ENCODE measurements around the gene CRB2.

CRB2 gene

GRCh38 chr9:123335193-123335985 lies 20.6 kb upstream of the CRB2 start:
- Mint-ChIP-seq H3K9me3 (no peaks in the 10 kb centered on the region), H3K36me3 (ENCODE audit: insufficient read depth) (peaks cover 7% of the 10 kb centered on the region), H3K4me3 (no peak overlapping the region), H3K27ac (ENCODE audit: low read depth) (no peak overlapping the region), H3K4me1 (peaks cover 22% of the 10 kb centered on the region), H3K27me3 (no peaks in the 10 kb centered on the region)
- no peak for ATAC-seq (replicated peaks; ENCODE audit: extremely low read depth, poor library complexity, severe bottlenecking)
- no peak for DNase-seq (ENCODE audit: low spot score in 2 of 2)

GRCh38 chr9:123335986-123336329 lies 20.0 kb upstream of the CRB2 start:
- Mint-ChIP-seq H3K27ac (ENCODE audit: low read depth) (no peak overlapping the region), H3K4me1 (peaks cover 28% of the 10 kb centered on the region), H3K4me3 (no peak overlapping the region), H3K9me3 (no peaks in the 10 kb centered on the region), H3K36me3 (ENCODE audit: insufficient read depth) (peaks cover 7% of the 10 kb centered on the region), H3K27me3 (no peaks in the 10 kb centered on the region)
- DNase-seq (ENCODE audit: low spot score in 2 of 2), result no peak
- ATAC-seq (replicated peaks; ENCODE audit: extremely low read depth, poor library complexity, severe bottlenecking), result no peak

- ATAC-seq (replicated peaks; ENCODE audit: extremely low read depth, poor library complexity, severe bottlenecking), result no peak
- no peaks in the 10 kb centered on the region for H3K9me3 Mint-ChIP-seq
- peaks cover 31% of the 10 kb centered on the region for H3K4me1 Mint-ChIP-seq
- H3K27ac Mint-ChIP-seq (ENCODE audit: low read depth), result no peak overlapping the region
- H3K27me3 Mint-ChIP-seq, result no peaks in the 10 kb centered on the region
- no peak for DNase-seq (ENCODE audit: low spot score in 2 of 2)
- H3K36me3 Mint-ChIP-seq (ENCODE audit: insufficient read depth), result peaks cover 7% of the 10 kb centered on the region
- H3K4me3 Mint-ChIP-seq, result no peak overlapping the region
Measured at GRCh38 chr9:123336449-123336848, 19.5 kb upstream of the CRB2 start.

GRCh38 chr9:123336959-123337358 lies 19.0 kb upstream of the CRB2 start:
- Mint-ChIP-seq H3K4me1 (peaks cover 31% of the 10 kb centered on the region), H3K4me3 (no peak overlapping the region), H3K27ac (ENCODE audit: low read depth) (no peak overlapping the region), H3K27me3 (no peaks in the 10 kb centered on the region), H3K36me3 (ENCODE audit: insufficient read depth) (peaks cover 7% of the 10 kb centered on the region), H3K9me3 (no peaks in the 10 kb centered on the region)
- no peak for ATAC-seq (replicated peaks; ENCODE audit: extremely low read depth, poor library complexity, severe bottlenecking)
- no peak for DNase-seq (ENCODE audit: low spot score in 2 of 2)

GRCh38 chr9:123337971-123338370 lies 18.0 kb upstream of the CRB2 start:
- no peaks in the 10 kb centered on the region for H3K9me3 Mint-ChIP-seq
- no peak for DNase-seq (ENCODE audit: low spot score in 2 of 2)
- H3K27ac Mint-ChIP-seq (ENCODE audit: low read depth), result no peak overlapping the region
- ATAC-seq (replicated peaks; ENCODE audit: extremely low read depth, poor library complexity, severe bottlenecking), result no peak
- peaks cover 31% of the 10 kb centered on the region for H3K4me1 Mint-ChIP-seq
- peak overlapping the region; percentile 83 for H3K4me3 Mint-ChIP-seq
- H3K27me3 Mint-ChIP-seq, result no peaks in the 10 kb centered on the region
- H3K36me3 Mint-ChIP-seq (ENCODE audit: insufficient read depth), result peaks cover 7% of the 10 kb centered on the region

- H3K4me3 Mint-ChIP-seq, result peak overlapping the region; percentile 83
- H3K27me3 Mint-ChIP-seq, result no peaks in the 10 kb centered on the region
- H3K36me3 Mint-ChIP-seq (ENCODE audit: insufficient read depth), result peaks cover 7% of the 10 kb centered on the region
- H3K4me1 Mint-ChIP-seq, result peaks cover 31% of the 10 kb centered on the region
- H3K27ac Mint-ChIP-seq (ENCODE audit: low read depth), result peak overlapping the region; percentile 93
- H3K9me3 Mint-ChIP-seq, result no peaks in the 10 kb centered on the region
- DNase-seq (ENCODE audit: low spot score in 2 of 2) (peak; percentile 17 to 35), ATAC-seq (replicated peaks; ENCODE audit: extremely low read depth, poor library complexity, severe bottlenecking) (peak; percentile 79)
Measured at GRCh38 chr9:123338710-123339665, 17.0 kb upstream of the CRB2 start.

- no peaks in the 10 kb centered on the region for H3K9me3 Mint-ChIP-seq
- peaks cover 7% of the 10 kb centered on the region for H3K36me3 Mint-ChIP-seq (ENCODE audit: insufficient read depth)
- no peaks in the 10 kb centered on the region for H3K27me3 Mint-ChIP-seq
- peaks cover 31% of the 10 kb centered on the region for H3K4me1 Mint-ChIP-seq
- peak overlapping the region; percentile 93 for H3K27ac Mint-ChIP-seq (ENCODE audit: low read depth)
- peak; percentile 48 for ATAC-seq (replicated peaks; ENCODE audit: extremely low read depth, poor library complexity, severe bottlenecking)
- H3K4me3 Mint-ChIP-seq, result peak overlapping the region; percentile 83
- peak in 1 of 2 donors; percentile 19 for DNase-seq (ENCODE audit: low spot score in 2 of 2)
Measured at GRCh38 chr9:123339666-123340510, 16.1 kb upstream of the CRB2 start.

- ATAC-seq (replicated peaks; ENCODE audit: extremely low read depth, poor library complexity, severe bottlenecking), result no peak
- no peak for DNase-seq (ENCODE audit: low spot score in 2 of 2)
- H3K36me3 Mint-ChIP-seq (ENCODE audit: insufficient read depth), result peaks cover 8% of the 10 kb centered on the region
- H3K9me3 Mint-ChIP-seq, result no peaks in the 10 kb centered on the region
- H3K27ac Mint-ChIP-seq (ENCODE audit: low read depth), result no peak overlapping the region
- no peaks in the 10 kb centered on the region for H3K27me3 Mint-ChIP-seq
- peaks cover 31% of the 10 kb centered on the region for H3K4me1 Mint-ChIP-seq
- no peak overlapping the region for H3K4me3 Mint-ChIP-seq
Measured at GRCh38 chr9:123341816-123342215, 14.2 kb upstream of the CRB2 start.

- Mint-ChIP-seq H3K27ac (ENCODE audit: low read depth) (no peak overlapping the region), H3K36me3 (ENCODE audit: insufficient read depth) (peaks cover 8% of the 10 kb centered on the region), H3K9me3 (no peaks in the 10 kb centered on the region), H3K4me3 (no peak overlapping the region), H3K27me3 (no peaks in the 10 kb centered on the region), H3K4me1 (peaks cover 31% of the 10 kb centered on the region)
- ATAC-seq (replicated peaks; ENCODE audit: extremely low read depth, poor library complexity, severe bottlenecking), result no peak
- no peak for DNase-seq (ENCODE audit: low spot score in 2 of 2)
Measured at GRCh38 chr9:123342247-123342646, 13.8 kb upstream of the CRB2 start.

- DNase-seq (ENCODE audit: low spot score in 2 of 2), result no peak
- H3K4me3 Mint-ChIP-seq, result no peak overlapping the region
- H3K27ac Mint-ChIP-seq (ENCODE audit: low read depth), result no peak overlapping the region
- H3K9me3 Mint-ChIP-seq, result no peaks in the 10 kb centered on the region
- no peak for ATAC-seq (replicated peaks; ENCODE audit: extremely low read depth, poor library complexity, severe bottlenecking)
- peaks cover 26% of the 10 kb centered on the region for H3K4me1 Mint-ChIP-seq
- peaks cover 6% of the 10 kb centered on the region for H3K36me3 Mint-ChIP-seq (ENCODE audit: insufficient read depth)
- no peaks in the 10 kb centered on the region for H3K27me3 Mint-ChIP-seq
Measured at GRCh38 chr9:123343443-123344191, 12.4 kb upstream of the CRB2 start.

GRCh38 chr9:123344192-123344949 lies 11.6 kb upstream of the CRB2 start:
- no peaks in the 10 kb centered on the region for H3K9me3 Mint-ChIP-seq
- no peak overlapping the region for H3K4me3 Mint-ChIP-seq
- no peaks in the 10 kb centered on the region for H3K27me3 Mint-ChIP-seq
- H3K36me3 Mint-ChIP-seq (ENCODE audit: insufficient read depth), result peaks cover 1% of the 10 kb centered on the region
- peaks cover 19% of the 10 kb centered on the region for H3K4me1 Mint-ChIP-seq
- H3K27ac Mint-ChIP-seq (ENCODE audit: low read depth), result no peak overlapping the region
- ATAC-seq (replicated peaks; ENCODE audit: extremely low read depth, poor library complexity, severe bottlenecking) (no peak), DNase-seq (ENCODE audit: low spot score in 2 of 2) (no peak)
